ENCODE measurements around the gene TAC3. TPM values are rescaled to one million over a fixed set of nuclear protein-coding genes. Genes with fewer than 3 reads are reported as not detected.

The TAC3 gene
- total and polyA plus RNA-seq, 2 of the 8 experiments (the other 6 are each of a cell fraction or from before 2014, with no cell fraction given), result 9.7 to 45.3 TPM

DNA sequence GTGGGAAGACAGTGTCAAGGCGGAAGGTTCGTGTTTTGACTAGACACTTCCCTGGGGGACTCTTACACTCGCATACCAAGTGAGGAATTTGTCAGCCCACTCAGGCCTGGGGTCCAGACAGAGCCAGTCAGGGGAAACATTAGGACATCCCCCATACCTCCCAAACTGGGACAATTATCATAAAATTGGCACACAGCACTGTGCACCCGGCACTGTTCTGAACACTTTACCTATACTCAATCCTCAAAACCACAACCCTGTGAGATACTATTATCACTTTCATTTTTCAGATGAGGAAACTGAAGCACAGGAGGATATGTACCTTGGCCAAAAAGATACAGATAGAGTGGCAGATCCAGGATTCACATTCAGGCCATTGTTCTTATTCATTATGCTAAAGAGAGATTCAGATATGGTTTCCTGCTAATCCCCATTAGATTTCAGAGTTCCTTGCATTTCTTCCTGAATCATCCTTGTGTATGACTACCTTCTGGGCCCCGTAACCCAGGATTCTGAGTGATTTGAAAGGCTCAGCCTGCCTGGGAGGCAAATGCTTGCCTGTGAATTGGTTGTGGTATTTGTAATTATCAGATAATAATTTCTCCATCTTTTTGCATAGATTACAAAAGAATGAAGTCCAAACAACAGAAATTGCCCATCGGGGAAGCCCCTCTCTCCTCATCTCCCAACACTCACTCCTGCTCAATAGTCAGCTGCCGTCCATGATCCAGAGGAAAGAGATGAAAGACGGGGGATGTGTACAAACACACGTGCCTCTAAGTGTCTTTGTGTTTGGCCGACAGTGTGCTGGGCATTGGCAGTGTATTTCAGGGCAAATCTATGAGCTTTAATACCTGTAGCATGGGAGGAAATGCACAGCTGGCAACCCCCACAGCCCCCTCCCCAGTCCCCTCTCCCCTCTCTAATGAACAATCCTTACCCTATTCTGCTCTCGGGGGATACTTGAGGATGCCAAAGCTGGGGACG lies 4.6 kb downstream of the TAC3 start (continued):
- TF ChIP-seq POLR2A (IDR thresholded peaks at IDR 0.05; ENCODE audit: control extremely low read depth in 1 of 2, low read depth in 2 of 2, low read length in 2 of 2), result no peak
- TF ChIP-seq CEBPB (IDR thresholded peaks at IDR 0.05; ENCODE audit: low read depth, low read length), result no peak
- no peak for TF ChIP-seq BACH1 (IDR thresholded peaks at IDR 0.05; ENCODE audit: low read length)
- no peak for TF ChIP-seq BCL11A (IDR thresholded peaks at IDR 0.05; ENCODE audit: low read depth in 2 of 2, low read length in 2 of 2)
- no peak for TF ChIP-seq RBBP5 (IDR thresholded peaks at IDR 0.05; ENCODE audit: borderline replicate concordance, low read depth, low read length)
- no peak for TF ChIP-seq CREB1 (IDR thresholded peaks at IDR 0.05)
- no peak for TF ChIP-seq JUN (IDR thresholded peaks at IDR 0.05; ENCODE audit: low read depth, low read length)

All from H1 (cell line).